SU-DHL-6 (cell line): ENCODE measurements around the gene DAAM1.

Source experiments
- CTCF ChIP-seq: fragments of 200-600 bp; sonication (generic); IDR thresholded peaks from one replicate; pipeline ENCODE4 v1.5.1; 2017; ENCODE audit warnings: antibody characterized with exemption, mild to moderate bottlenecking, low read length, moderate library complexity; ENCODE audit not compliant: insufficient read depth, poor library complexity, severe bottlenecking
- EZH2phosphoT487 ChIP-seq: fragments of 200-600 bp; sonication (generic), shearing (Covaris generic); conservative IDR thresholded peaks from 2 replicates; pipeline ENCODE4 v1.6.1; 2018; ENCODE audit warnings: mild to moderate bottlenecking, antibody characterized with exemption, low read length, moderate library complexity, mixed read lengths

- TF ChIP-seq CTCF (no peak), EZH2phosphoT487 (no peak)
Measured at GRCh38 chr14:59305231-59305630, 116.8 kb downstream of the DAAM1 start.
